ENCODE data around the gene PDGFA. TPM values are rescaled to one million over a fixed set of nuclear protein-coding genes. Genes with fewer than 3 reads are reported as not detected.

The PDGFA gene
- 1 to 10 TPM; 3.3 to 4.1 TPM for total RNA-seq

GRCh38 chr7:519484-520390 lies at the start of gene PDGFA:
Gene PDGFA, minus strand, starts transcription at chr7:519846. Its CDS starts 845 bp downstream, at chr7:519001.
- Mint-ChIP-seq H3K27me3 (peaks cover 58% of the 10 kb centered on the region), H3K27ac (peak within 1 kb of the TSS; percentile 38), H3K4me1 (peaks cover 12% of the 10 kb centered on the region), H3K36me3 (no peaks in the 10 kb centered on the region), H3K9me3 (no peaks in the 10 kb centered on the region), H3K4me3 (peak within 1 kb of the TSS; percentile 81)
- peak; percentile 43 for DNase-seq

- H3K27ac Mint-ChIP-seq = no peak overlapping the region
- no peaks in the 10 kb centered on the region for H3K9me3 Mint-ChIP-seq
- no peak overlapping the region for H3K4me3 Mint-ChIP-seq
- H3K4me1 Mint-ChIP-seq = no peaks in the 10 kb centered on the region
- H3K36me3 Mint-ChIP-seq = peaks cover 6% of the 10 kb centered on the region
- DNase-seq = no peak
- H3K27me3 Mint-ChIP-seq = no peaks in the 10 kb centered on the region
These were observed 48.6 kb upstream of the PDGFA start for GRCh38 chr7:568031-568951.

GRCh38 chr7:567305-567883 lies 47.7 kb upstream of the PDGFA start:
- Mint-ChIP-seq H3K4me3 (no peak overlapping the region), H3K36me3 (peaks cover 6% of the 10 kb centered on the region), H3K27ac (no peak overlapping the region), H3K9me3 (no peaks in the 10 kb centered on the region), H3K27me3 (no peaks in the 10 kb centered on the region), H3K4me1 (peaks cover 3% of the 10 kb centered on the region)
- DNase-seq = no peak

- Mint-ChIP-seq H3K4me1 (peaks cover 4% of the 10 kb centered on the region), H3K9me3 (no peaks in the 10 kb centered on the region), H3K36me3 (peaks cover 8% of the 10 kb centered on the region), H3K27me3 (no peaks in the 10 kb centered on the region), H3K4me3 (no peak overlapping the region), H3K27ac (no peak overlapping the region)
- no peak for DNase-seq
These were observed 46.5 kb upstream of the PDGFA start for GRCh38 chr7:566100-566499.

- Mint-ChIP-seq H3K9me3 (no peaks in the 10 kb centered on the region), H3K27ac (no peak overlapping the region)
These were observed 44.7 kb upstream of the PDGFA start for GRCh38 chr7:564176-564865.

GRCh38 chr7:563629-564170 lies 44.1 kb upstream of the PDGFA start:
- Mint-ChIP-seq H3K4me3 (no peak overlapping the region), H3K9me3 (no peaks in the 10 kb centered on the region), H3K27ac (no peak overlapping the region), H3K36me3 (peaks cover 12% of the 10 kb centered on the region), H3K27me3 (no peaks in the 10 kb centered on the region), H3K4me1 (peaks cover 4% of the 10 kb centered on the region)
- DNase-seq = no peak

More at GRCh38 chr7:564176-564865, 44.7 kb upstream of the PDGFA start:
- Mint-ChIP-seq H3K4me1 (peaks cover 4% of the 10 kb centered on the region), H3K27me3 (no peaks in the 10 kb centered on the region), H3K36me3 (peaks cover 14% of the 10 kb centered on the region), H3K4me3 (no peak overlapping the region)
- DNase-seq = no peak

- no peak overlapping the region for H3K27ac Mint-ChIP-seq
- H3K9me3 Mint-ChIP-seq = no peaks in the 10 kb centered on the region
- DNase-seq = no peak
- H3K27me3 Mint-ChIP-seq = no peaks in the 10 kb centered on the region
- H3K4me3 Mint-ChIP-seq = no peak overlapping the region
- peaks cover 4% of the 10 kb centered on the region for H3K4me1 Mint-ChIP-seq
- H3K36me3 Mint-ChIP-seq = peaks cover 8% of the 10 kb centered on the region
These were observed 43.4 kb upstream of the PDGFA start for GRCh38 chr7:562789-563628.

GRCh38 chr7:562374-562675 lies 42.7 kb upstream of the PDGFA start:
- no peak overlapping the region for H3K4me3 Mint-ChIP-seq
- H3K4me1 Mint-ChIP-seq = peaks cover 4% of the 10 kb centered on the region
- H3K36me3 Mint-ChIP-seq = peaks cover 12% of the 10 kb centered on the region
- no peak for DNase-seq
- no peak overlapping the region for H3K27ac Mint-ChIP-seq
- H3K27me3 Mint-ChIP-seq = no peaks in the 10 kb centered on the region
- H3K9me3 Mint-ChIP-seq = no peaks in the 10 kb centered on the region

- DNase-seq = no peak
- Mint-ChIP-seq H3K27ac (no peak overlapping the region), H3K36me3 (peaks cover 12% of the 10 kb centered on the region), H3K4me1 (peaks cover 4% of the 10 kb centered on the region), H3K27me3 (no peaks in the 10 kb centered on the region), H3K9me3 (no peaks in the 10 kb centered on the region), H3K4me3 (no peak overlapping the region)
These were observed 42.2 kb upstream of the PDGFA start for GRCh38 chr7:561631-562373.

- no peak overlapping the region for H3K27ac Mint-ChIP-seq
- DNase-seq = no peak
- H3K4me3 Mint-ChIP-seq = no peak overlapping the region
- no peaks in the 10 kb centered on the region for H3K9me3 Mint-ChIP-seq
- H3K36me3 Mint-ChIP-seq = peaks cover 12% of the 10 kb centered on the region
- H3K27me3 Mint-ChIP-seq = no peaks in the 10 kb centered on the region
- H3K4me1 Mint-ChIP-seq = peaks cover 4% of the 10 kb centered on the region
These were observed 41.5 kb upstream of the PDGFA start for GRCh38 chr7:560966-561630.

GRCh38 chr7:559396-559705 lies 39.7 kb upstream of the PDGFA start:
- DNase-seq = no peak
- Mint-ChIP-seq H3K4me3 (no peak overlapping the region), H3K27me3 (no peaks in the 10 kb centered on the region), H3K4me1 (peaks cover 4% of the 10 kb centered on the region), H3K9me3 (no peaks in the 10 kb centered on the region), H3K36me3 (peaks cover 14% of the 10 kb centered on the region), H3K27ac (no peak overlapping the region)

GRCh38 chr7:557558-557881 lies 37.9 kb upstream of the PDGFA start:
- peaks cover 2% of the 10 kb centered on the region for H3K4me1 Mint-ChIP-seq
- DNase-seq = no peak
- H3K27me3 Mint-ChIP-seq = no peaks in the 10 kb centered on the region
- no peaks in the 10 kb centered on the region for H3K9me3 Mint-ChIP-seq
- H3K36me3 Mint-ChIP-seq = peaks cover 14% of the 10 kb centered on the region
- H3K4me3 Mint-ChIP-seq = no peak overlapping the region
- H3K27ac Mint-ChIP-seq = no peak overlapping the region
